K562 (cell line): ENCODE data around the gene CNPPD1. TPM values are rescaled to one million over a fixed set of nuclear protein-coding genes. Genes with fewer than 3 reads are reported as not detected.

Experiments used
- ATAC-seq: fragments of 200-7000 bp; cut with Tn5 transposase; 3 replicates; pipeline ENCODE4 v1.9.1; 2020; ENCODE audit warnings: moderate library complexity
- BruUV-seq: library from RNA; stranded (reverse); fragments of 400-500 nt; replicated peaks from 2 replicates; lab custom pipeline; 2021; lab: Mats Ljungman, UMichigan
- CTCF ChIA-PET: fragments of 300-600 bp; formaldehyde crosslinking; extraction: SDS; loops from one replicate; lab custom pipeline; 2021; ENCODE audit warnings: low intra/inter-chr PET ratio; lab: Yijun Ruan, JAX
- POLR2A ChIA-PET: fragments of 300-600, 350-650 bp; sonication (Branson Sonifier 250); formaldehyde crosslinking; extraction: SDS; loops from one replicate; lab custom pipeline; 2021; ENCODE audit warnings: antibody characterized with exemption, inconsistent platforms; lab: Yijun Ruan, JAX
- DNase-seq, 4 experiments: peaks; one replicate each; pipeline versions ENCODE4 v3.0.0 to v3.0.0-alpha.2; 2011 to 2018; ENCODE audit warnings: low spot score in 3 of 4, mixed read lengths in 3 of 4; ENCODE audit errors: extremely low read depth in 1 of 4
- FAIRE-seq: peaks from 2 replicates; lab custom pipeline; 2011; peaks lifted over from hg19 to GRCh38; lab: Jason Lieb, UNC
- H2AFZ ChIP-seq: 2 replicates; pipeline ENCODE4 v1.6.0; 2011; ENCODE audit warnings: low read depth, low read length, control low read depth, inconsistent platforms
- H3K27ac ChIP-seq: fragments of 200-600 bp; 3 replicates; pipeline ENCODE4 v1.8.0; 2011; ENCODE audit warnings: low read depth, mild to moderate bottlenecking, control low read depth, inconsistent platforms, low read length, moderate library complexity, mixed read lengths; ENCODE audit errors: extremely low read depth
- H3K27me3 ChIP-seq, 2 experiments: fragments of 300-600 bp in 1 of 2; 2 replicates in 1 of 2; 3 replicates in 1 of 2; pipeline versions ENCODE4 v1.6.0 to v1.8.0; 2011; ENCODE audit warnings: inconsistent platforms in 2 of 2, low read length in 2 of 2, mild to moderate bottlenecking in 1 of 2, mixed read lengths in 1 of 2, moderate library complexity in 1 of 2; ENCODE audit not compliant: control insufficient read depth in 2 of 2, insufficient read depth in 2 of 2
- H3K36me3 ChIP-seq: fragments of 300-600 bp; 3 replicates; pipeline ENCODE4 v1.8.0; 2011; ENCODE audit warnings: mild to moderate bottlenecking, low read length, inconsistent platforms; ENCODE audit not compliant: control insufficient read depth, insufficient read depth
- H3K4me1 ChIP-seq, 2 experiments: fragments of 200-600 bp in 1 of 2; replicated peaks in 1 of 2; 2 replicates in 1 of 2; 3 replicates in 1 of 2; pipeline versions ENCODE4 v1.5.1 to v1.8.0; 2011; ENCODE audit warnings: inconsistent platforms in 2 of 2, low read length in 2 of 2, mild to moderate bottlenecking in 1 of 2, mixed read lengths in 1 of 2, moderate library complexity in 1 of 2; ENCODE audit not compliant: control insufficient read depth in 2 of 2, insufficient read depth in 2 of 2
- H3K4me2 ChIP-seq: 2 replicates; pipeline ENCODE4 v1.6.1; 2011; ENCODE audit warnings: low read length, control low read depth, inconsistent platforms, mixed read lengths; ENCODE audit not compliant: insufficient read depth
- H3K4me3 ChIP-seq: fragments of 200-600 bp; sonication (generic), shearing (Covaris generic); 2 replicates; pipeline ENCODE4 v1.5.1; 2016; ENCODE audit warnings: control low read depth, inconsistent platforms
- H3K79me2 ChIP-seq: fragments of 200-600 bp; 3 replicates; pipeline ENCODE4 v1.8.0; 2011; ENCODE audit warnings: low read length, inconsistent platforms; ENCODE audit not compliant: control insufficient read depth, insufficient read depth
- H3K9ac ChIP-seq, 2 experiments: 2 replicates each; pipeline versions ENCODE4 v1.6.0 to v1.6.1; 2011; ENCODE audit warnings: low read depth in 2 of 2, low read length in 2 of 2, control low read depth in 1 of 2, inconsistent platforms in 1 of 2, mild to moderate bottlenecking in 1 of 2, mixed read lengths in 1 of 2; ENCODE audit not compliant: insufficient read depth in 1 of 2
- H3K9me1 ChIP-seq: one replicate; pipeline ENCODE4 v1.6.0; 2011; ENCODE audit warnings: inconsistent platforms, mild to moderate bottlenecking, low read length, moderate library complexity; ENCODE audit not compliant: control insufficient read depth, insufficient read depth
- H3K9me3 ChIP-seq: replicated peaks from 2 replicates; pipeline ENCODE4 v1.5.1; 2011; ENCODE audit warnings: low read depth, low read length, inconsistent platforms; ENCODE audit not compliant: control insufficient read depth, insufficient read depth
- H4K20me1 ChIP-seq: replicated peaks from 2 replicates; pipeline ENCODE4 v1.6.1; 2011; ENCODE audit warnings: low read length, inconsistent platforms, mixed read lengths; ENCODE audit not compliant: control insufficient read depth, insufficient read depth
- CLOCK ChIP-seq: fragments of 250-450 bp; sonication (Bioruptor Pico); IDR thresholded peaks from 2 replicates; pipeline ENCODE4 v1.4.0; 2020; ENCODE audit warnings: mild to moderate bottlenecking, moderate library complexity, borderline replicate concordance
- CREBBP ChIP-seq: IDR thresholded peaks from one replicate; pipeline ENCODE4 v1.6.1; 2012; ENCODE audit warnings: low read depth, mild to moderate bottlenecking, control low read depth, inconsistent platforms, low read length
- POLR2G ChIP-seq: fragments of 200-400 bp; formaldehyde crosslinking; IDR thresholded peaks from 2 replicates; pipeline ENCODE4 v1.6.1; 2017; ENCODE audit warnings: low read depth, mild to moderate bottlenecking, antibody characterized with exemption, low read length, moderate library complexity
- ZNF3 ChIP-seq: fragments of 250-450 bp; sonication (Bioruptor Pico); IDR thresholded peaks from 2 replicates; pipeline ENCODE4 v1.5.0; 2021; ENCODE audit warnings: mild to moderate bottlenecking, moderate library complexity
- WGBS: fragments of 100-300 bp; shearing (Covaris generic); methylation state at CpG from one replicate; pipeline ENCODE4 v1.1.6; 2016; ENCODE audit warnings: low coverage, mixed read lengths; ENCODE audit not compliant: insufficient coverage; ENCODE audit errors: missing lambda C conversion rate; 5-methylcytosine and 5-hydroxymethylcytosine counted together
- in situ Hi-C: fragments of 300-500 bp; cut with MboI; formaldehyde crosslinking; loops from 4 replicates; pipeline ENCODE4 v1.15.0; 2018; ENCODE audit warnings: inconsistent platforms, mixed read lengths
- intact Hi-C: fragments of 100-400 bp; cut with micrococcal nuclease; formaldehyde crosslinking; loops from 2 replicates; pipeline ENCODE4 v1.14.2; 2022
- polyA plus RNA-seq, 8 experiments: library from polyadenylated mRNA; depleted of rRNA in 4 of 8; stranded (reverse) in 5 of 8; unstranded in 3 of 8; fragments of >200 nt; fragmentation: Nextera tagmentation in 2 of 8; fragmentation: Illumina TruSeq in 1 of 8; extraction: Ambion mirVana in 2 of 8; extraction: Trizol in 1 of 8; gene quantifications; 2 replicates each; pipeline versions ENCODE4 v1.2.1 to v1.2.3, GENCODE V29; 2011 to 2014; ENCODE audit warnings: inconsistent platforms in 1 of 8, missing spikeins in 1 of 8
- total RNA-seq, 7 experiments: library from RNA; depleted of rRNA in 6 of 7; stranded (reverse); fragments of >200 nt in 6 of 7; fragmentation: Illumina TruSeq in 2 of 7; extraction: Trizol in 2 of 7; gene quantifications; 2 replicates each; pipeline versions ENCODE4 v1.2.1 to v1.2.3, GENCODE V29; 2011 to 2021; ENCODE audit warnings: low replicate concordance in 1 of 7

Gene CNPPD1
- total and polyA plus RNA-seq, 9 of the 15 experiments (the other 6 are each of a cell fraction or from before 2014, with no cell fraction given), result 9.9 to 53.5 (median 27.0) TPM

GRCh38 chr2:219209236-219210195 is 32.8 kb upstream of the CNPPD1 start:
- FAIRE-seq, result no peak
- in situ Hi-C loops, result loop anchor here (5.0 kb wide), 1 partner anchor 37 kb away; the partner anchor contains the start of gene SLC23A3

More at GRCh38 chr2:219209236-219210195, 32.8 kb upstream of the CNPPD1 start:
- H3K4me2 ChIP-seq, result no peak overlapping the region
- ChIA-PET CTCF (no interaction called here), POLR2A (interaction anchor here (0.7 kb wide), 1 partner anchor 38 kb away, joined by 3 read pairs; no protein-coding TSS in a partner anchor)
- no peak overlapping the region for H2AFZ ChIP-seq
- ATAC-seq (no peak), DNase-seq (no peak)
- no peak overlapping the region for H3K4me3 ChIP-seq
- H3K36me3 ChIP-seq, result peaks cover 66% of the 10 kb centered on the region; the same call in 2 of the 3 replicates
- no peak overlapping the region for H3K27ac ChIP-seq
- H4K20me1 ChIP-seq, result peaks cover 11% of the 10 kb centered on the region; the same call in 1 of the 2 replicates
- H3K9me3 ChIP-seq, result no peaks in the 10 kb centered on the region
- peaks cover 16 to 17% of the 10 kb centered on the region in 2 experiments; a peak in 4 of 5 replicates for H3K4me1 ChIP-seq
- H3K79me2 ChIP-seq, result no peaks in the 10 kb centered on the region
- peak overlapping the region in 1 of 2 experiments; percentile 42; a peak in 1 of 4 replicates for H3K9ac ChIP-seq
- intact Hi-C loops, result no loop called here
- no peaks in the 10 kb centered on the region for H3K27me3 ChIP-seq
- H3K9me1 ChIP-seq, result no peaks in the 10 kb centered on the region
- 81% methylated on average over 9 of the region's 18 CpGs for WGBS
- TF ChIP-seq POLR2G (0 out of 2 replicates have a peak, but pooled peaks have one; percentile 14), ZNF3 (CRISPR knock-in tag) (no peak), CREBBP (no peak), CLOCK (CRISPR knock-in tag) (no peak)
- no TSS peak for BruUV-seq
